GM23338 (cell line): ENCODE results near the gene TUBA8.
"Not testable (repeated sequence)": the region's sequence is repeated elsewhere in the genome, so short reads cannot be mapped to it uniquely, and the experiment has no call there.

ENCODE experiments used
- EZH2phosphoT487 ChIP-seq: fragments of 200-600 bp; sonication (generic); IDR thresholded peaks from one replicate; pipeline ENCODE4 v1.8.1; 2018; ENCODE audit warnings: antibody characterized with exemption; ENCODE audit not compliant: unreplicated experiment
- TF ChIP-seq, protein P1 (sequence below), 2 experiments: fragments of 200-600 bp in 1 of 2; sonication (generic) in 1 of 2; conservative IDR thresholded peaks; 2 replicates each; pipeline versions ENCODE4 v1.5.1 to v1.6.1; 2016 to 2017; ENCODE audit warnings: antibody characterized with exemption in 2 of 2, low read depth in 2 of 2, mild to moderate bottlenecking in 2 of 2, moderate library complexity in 1 of 2

DNA sequence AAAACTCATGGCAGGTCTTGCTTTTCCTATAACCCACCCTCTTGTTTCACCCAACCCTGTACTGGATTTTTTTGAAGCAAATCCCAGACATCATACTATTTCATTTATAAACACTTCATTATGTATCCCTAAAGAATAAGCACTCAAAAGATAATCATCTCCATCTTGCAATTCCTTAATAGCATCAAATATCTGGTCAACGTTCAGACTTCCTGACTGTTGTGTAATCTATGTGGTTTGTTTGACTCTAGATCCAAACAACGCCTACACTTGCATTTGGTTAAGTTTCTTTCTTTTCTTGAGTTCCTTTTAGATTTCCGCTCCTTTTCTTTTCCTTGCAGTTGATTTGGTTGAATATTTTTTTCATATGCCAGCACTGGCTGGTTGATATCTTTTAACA lies 61.6 kb downstream of the TUBA8 start:
- TF ChIP-seq, protein P1, sequence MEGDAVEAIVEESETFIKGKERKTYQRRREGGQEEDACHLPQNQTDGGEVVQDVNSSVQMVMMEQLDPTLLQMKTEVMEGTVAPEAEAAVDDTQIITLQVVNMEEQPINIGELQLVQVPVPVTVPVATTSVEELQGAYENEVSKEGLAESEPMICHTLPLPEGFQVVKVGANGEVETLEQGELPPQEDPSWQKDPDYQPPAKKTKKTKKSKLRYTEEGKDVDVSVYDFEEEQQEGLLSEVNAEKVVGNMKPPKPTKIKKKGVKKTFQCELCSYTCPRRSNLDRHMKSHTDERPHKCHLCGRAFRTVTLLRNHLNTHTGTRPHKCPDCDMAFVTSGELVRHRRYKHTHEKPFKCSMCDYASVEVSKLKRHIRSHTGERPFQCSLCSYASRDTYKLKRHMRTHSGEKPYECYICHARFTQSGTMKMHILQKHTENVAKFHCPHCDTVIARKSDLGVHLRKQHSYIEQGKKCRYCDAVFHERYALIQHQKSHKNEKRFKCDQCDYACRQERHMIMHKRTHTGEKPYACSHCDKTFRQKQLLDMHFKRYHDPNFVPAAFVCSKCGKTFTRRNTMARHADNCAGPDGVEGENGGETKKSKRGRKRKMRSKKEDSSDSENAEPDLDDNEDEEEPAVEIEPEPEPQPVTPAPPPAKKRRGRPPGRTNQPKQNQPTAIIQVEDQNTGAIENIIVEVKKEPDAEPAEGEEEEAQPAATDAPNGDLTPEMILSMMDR (conservative IDR thresholded peaks at IDR 0.05; ENCODE audit: low read depth in 2 of 2), result not testable (repeated sequence)
- not testable (repeated sequence) for TF ChIP-seq EZH2phosphoT487
